CD4-positive, alpha-beta T cell (primary cell): ENCODE data around the gene KCNMB2. TPM values are rescaled to one million over a fixed set of nuclear protein-coding genes. Genes with fewer than 3 reads are reported as not detected.

Source experiments
- ATAC-seq: fragments of 200-7000 bp; cut with Tn5 transposase; one replicate; pipeline ENCODE4 v1.10.0; 2022; ENCODE audit warnings: mild to moderate bottlenecking; ENCODE audit not compliant: poor library complexity
- CTCF ChIA-PET: fragments of 350-600 bp; sonication (Branson Sonifier 250); formaldehyde crosslinking; loops from one replicate; lab custom pipeline; 2021; ENCODE audit warnings: antibody characterized with exemption, inconsistent platforms; lab: Charles Lee
- POLR2A ChIA-PET: fragments of 350-600 bp; sonication (Branson Sonifier 250); formaldehyde crosslinking; loops from one replicate; lab custom pipeline; 2021; ENCODE audit warnings: antibody characterized with exemption, inconsistent platforms; lab: Charles Lee
- DNase-seq, 14 experiments: peaks; one replicate each; pipeline ENCODE4 v3.0.0-alpha.2; 2013 to 2020; ENCODE audit warnings: mixed read lengths in 2 of 14
- H3K27ac ChIP-seq, 2 donors: one replicate each; pipeline versions ENCODE4 v1.5.1 to v1.7.0; 2013; ENCODE audit warnings: low read length in 2 of 2, low read depth in 1 of 2, mild to moderate bottlenecking in 1 of 2
- H3K27me3 ChIP-seq, 2 experiments: 1 replicate in 1 of 2; 2 replicates in 1 of 2; pipeline versions ENCODE4 v1.6.1 to v1.7.0; 2013; ENCODE audit warnings: low read length in 2 of 2, control low read depth in 1 of 2, mild to moderate bottlenecking in 1 of 2, moderate library complexity in 1 of 2; ENCODE audit not compliant: insufficient read depth in 2 of 2, control insufficient read depth in 1 of 2
- H3K36me3 ChIP-seq: one replicate; pipeline ENCODE4 v1.6.1; 2013; ENCODE audit warnings: low read length, control low read depth; ENCODE audit not compliant: insufficient read depth
- H3K4me1 ChIP-seq: one replicate; pipeline ENCODE4 v1.6.1; 2013; ENCODE audit warnings: low read length, control low read depth; ENCODE audit not compliant: insufficient read depth
- H3K4me3 ChIP-seq: one replicate; pipeline ENCODE4 v1.5.1; 2013; ENCODE audit warnings: mild to moderate bottlenecking, low read length, moderate library complexity
- H3K9me3 ChIP-seq, 2 experiments: 1 replicate in 1 of 2; 2 replicates in 1 of 2; pipeline versions ENCODE4 v1.6.1 to v1.7.0; 2013; ENCODE audit warnings: low read length in 2 of 2, mild to moderate bottlenecking in 2 of 2, control low read depth in 1 of 2, moderate library complexity in 1 of 2; ENCODE audit not compliant: control insufficient read depth in 1 of 2, insufficient read depth in 1 of 2
- H3K27ac Mint-ChIP-seq: one replicate; pipeline ENCODE4 v1.8.0; 2020; ENCODE audit warnings: mixed read lengths
- H3K27me3 Mint-ChIP-seq: one replicate; pipeline ENCODE4 v1.8.0; 2021; ENCODE audit warnings: mixed read lengths
- H3K36me3 Mint-ChIP-seq: one replicate; pipeline ENCODE4 v1.8.0; 2021; ENCODE audit warnings: low read depth, mixed read lengths
- H3K4me1 Mint-ChIP-seq: one replicate; pipeline ENCODE4 v1.8.0; 2021; ENCODE audit warnings: low read depth, mixed read lengths
- H3K4me3 Mint-ChIP-seq: one replicate; pipeline ENCODE4 v1.8.0; 2020; ENCODE audit warnings: mild to moderate bottlenecking, mixed read lengths
- H3K9me3 Mint-ChIP-seq: one replicate; pipeline ENCODE4 v1.8.0; 2020; ENCODE audit warnings: mixed read lengths
- CTCF ChIP-seq: fragments of 200-600 bp; IDR thresholded peaks from one replicate; pipeline ENCODE4 v1.8.0; 2022; ENCODE audit warnings: antibody characterized with exemption, mild to moderate bottlenecking
- intact Hi-C, 2 experiments: fragments of 100-400 bp; cut with DNase I in 1 of 2; cut with micrococcal nuclease in 1 of 2; formaldehyde crosslinking; loops; one replicate each; pipeline versions ENCODE4 v1.15.1 to v1.9.0; 2023 to 2025; cut with DNase I, micrococcal nuclease
- total RNA-seq, 174 experiments: library from RNA in 2 of 174; stranded (reverse) in 2 of 174; gene quantifications; one replicate each; pipeline ENCODE4 v1.2.3 and lab custom pipeline; 2021 to 2026

Gene KCNMB2
- total RNA-seq, 2 experiments from 2014 or later = not detected

DNA sequence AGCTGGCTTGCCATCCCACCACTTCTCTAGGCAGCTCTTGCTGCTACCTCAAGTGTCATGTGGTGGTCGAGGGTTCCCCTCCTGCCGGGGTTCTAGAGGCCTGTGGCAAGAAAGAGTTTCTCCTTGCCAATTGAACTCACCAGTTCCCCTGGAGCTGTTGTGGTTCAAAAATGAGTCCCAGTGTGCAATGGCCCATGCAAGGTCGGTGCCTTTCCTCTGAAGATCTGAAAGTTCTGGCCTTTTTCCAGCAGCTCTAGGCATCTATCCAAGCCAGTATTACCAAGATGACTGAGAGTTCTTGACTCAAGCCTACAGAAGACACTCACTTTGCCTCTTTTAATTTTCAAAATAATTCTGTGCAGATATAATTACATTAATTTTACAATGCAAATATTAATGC is 163.6 kb downstream of the KCNMB2 start:
- intact Hi-C loops = no loop called here

DNA sequence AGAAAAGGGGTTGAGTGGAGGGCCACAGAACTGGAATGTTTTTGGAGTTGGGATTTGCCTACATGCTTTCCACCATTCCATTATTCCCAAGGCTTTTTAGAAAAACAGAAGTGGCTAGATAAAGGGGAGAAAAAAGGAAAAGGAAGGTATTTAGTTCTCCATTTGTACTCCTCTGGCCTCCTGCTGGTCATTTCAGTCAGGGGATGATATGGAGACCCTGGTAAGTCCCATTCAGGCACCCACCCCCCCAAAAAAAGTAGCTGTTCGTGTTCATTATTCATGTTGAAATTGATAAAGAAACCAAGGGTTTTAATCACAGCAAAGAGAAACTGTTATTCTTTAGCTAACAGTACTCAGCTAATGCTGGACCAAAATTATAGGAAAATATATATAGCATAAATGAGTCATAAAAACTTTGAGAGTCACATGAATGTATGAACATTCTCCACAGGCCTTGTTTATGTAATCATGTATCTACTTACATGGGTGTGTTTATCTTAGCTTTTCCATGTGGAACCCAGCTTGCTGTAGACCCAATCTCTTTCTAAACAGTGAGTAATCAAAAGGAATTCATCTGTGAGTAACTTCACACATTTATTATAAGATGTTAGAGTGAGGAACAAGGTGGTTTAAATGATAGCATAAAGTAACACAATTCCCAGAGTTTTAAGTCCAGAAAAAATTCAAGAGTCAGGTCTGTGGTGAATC is 167.2 kb downstream of the KCNMB2 start:
- Mint-ChIP-seq H3K4me1 (no peaks in the 10 kb centered on the region), H3K9me3 (peaks cover 3% of the 10 kb centered on the region), H3K27me3 (no peaks in the 10 kb centered on the region), H3K36me3 (no peaks in the 10 kb centered on the region), H3K27ac (no peak overlapping the region), H3K4me3 (no peak overlapping the region)
- no peak overlapping the region for H3K27ac ChIP-seq
- intact Hi-C loops = no loop called here
- CTCF ChIA-PET = no interaction called here
- peaks cover 0 to 11% of the 10 kb centered on the region in 2 experiments for H3K9me3 ChIP-seq
- no peak for ATAC-seq
- H3K4me3 ChIP-seq = no peak overlapping the region
- H3K27me3 ChIP-seq = no peaks in the 10 kb centered on the region
- H3K36me3 ChIP-seq = no peaks in the 10 kb centered on the region
- H3K4me1 ChIP-seq = no peaks in the 10 kb centered on the region
- no peak for TF ChIP-seq CTCF
- DNase-seq = no peak
- POLR2A ChIA-PET = no interaction called here

More for the DNA sequence above, 163.6 kb downstream of the KCNMB2 start:
- Mint-ChIP-seq H3K4me3 (no peak overlapping the region), H3K27ac (no peak overlapping the region), H3K4me1 (no peaks in the 10 kb centered on the region), H3K27me3 (peaks cover 5% of the 10 kb centered on the region), H3K9me3 (peaks cover 20% of the 10 kb centered on the region), H3K36me3 (no peaks in the 10 kb centered on the region)
- peaks cover 0 to 14% of the 10 kb centered on the region in 2 experiments for H3K9me3 ChIP-seq
- POLR2A ChIA-PET = no interaction called here
- no peak for TF ChIP-seq CTCF
- DNase-seq (no peak), ATAC-seq (no peak)
- H3K4me1 ChIP-seq = no peaks in the 10 kb centered on the region
- H3K4me3 ChIP-seq = no peak overlapping the region
- H3K36me3 ChIP-seq = no peaks in the 10 kb centered on the region
- H3K27me3 ChIP-seq = no peaks in the 10 kb centered on the region
- CTCF ChIA-PET = no interaction called here
- H3K27ac ChIP-seq = no peak overlapping the region

GRCh38 chr3:178705925-178706324 is 169.7 kb downstream of the KCNMB2 start:
- ATAC-seq (no peak), DNase-seq (no peak)
- Histone ChIP-seq H3K27me3 (no peaks in the 10 kb centered on the region), H3K36me3 (no peaks in the 10 kb centered on the region), H3K27ac (no peak overlapping the region), H3K9me3 (no peaks in the 10 kb centered on the region), H3K4me3 (no peak overlapping the region), H3K4me1 (no peaks in the 10 kb centered on the region)
- no peaks in the 10 kb centered on the region for H3K27me3 Mint-ChIP-seq
- no peak overlapping the region for H3K4me3 Mint-ChIP-seq
- no peaks in the 10 kb centered on the region for H3K36me3 Mint-ChIP-seq
- intact Hi-C loops = no loop called here
- no peaks in the 10 kb centered on the region for H3K4me1 Mint-ChIP-seq
- no peak for TF ChIP-seq CTCF
- peaks cover 3% of the 10 kb centered on the region for H3K9me3 Mint-ChIP-seq
- CTCF ChIA-PET = interaction anchor here (0.6 kb wide), 1 partner anchor 9 kb away, joined by 3 read pairs; no protein-coding TSS in a partner anchor
- POLR2A ChIA-PET = no interaction called here
- H3K27ac Mint-ChIP-seq = no peak overlapping the region
